HEK293T (cell line): ENCODE data around the gene NTMT1.

Experiments used
- CTCF ChIA-PET: fragments of 350-600 bp; formaldehyde crosslinking; extraction: SDS; loops from one replicate; lab custom pipeline; 2021; ENCODE audit warnings: antibody characterized with exemption, inconsistent platforms; lab: Yijun Ruan, JAX
- POLR2A ChIA-PET: fragments of 350-600 bp; formaldehyde crosslinking; extraction: SDS; loops from one replicate; lab custom pipeline; 2020; ENCODE audit warnings: antibody characterized with exemption, inconsistent platforms; lab: Yijun Ruan, JAX
- DNase-seq: peaks from one replicate; pipeline ENCODE4 v3.0.0; 2012; ENCODE audit warnings: mixed read lengths; ENCODE audit errors: extremely low spot score
- ARNT ChIP-seq: fragments of 450-650 bp; IDR thresholded peaks from 2 replicates; pipeline ENCODE4 v1.6.1; 2017; ENCODE audit warnings: mild to moderate bottlenecking
- BHLHE40 ChIP-seq: fragments of 450-650 bp; IDR thresholded peaks from 2 replicates; pipeline ENCODE4 v1.6.1; 2016; ENCODE audit warnings: mild to moderate bottlenecking, moderate library complexity, borderline replicate concordance
- CTBP1 ChIP-seq: fragments of 450-650 bp; IDR thresholded peaks from 2 replicates; pipeline ENCODE4 v1.6.1; 2016; ENCODE audit warnings: borderline replicate concordance
- ELF4 ChIP-seq: fragments of 450-650 bp; IDR thresholded peaks from 2 replicates; pipeline ENCODE4 v1.6.1; 2017; ENCODE audit warnings: antibody characterized with exemption
- FOXA1 ChIP-seq: fragments of 450-650 bp; IDR thresholded peaks from 2 replicates; pipeline ENCODE4 v1.6.1; 2016; ENCODE audit warnings: mild to moderate bottlenecking
- FOXK2 ChIP-seq: fragments of 450-650 bp; IDR thresholded peaks from 2 replicates; pipeline ENCODE4 v1.6.1; 2016; ENCODE audit warnings: mild to moderate bottlenecking
- FOXM1 ChIP-seq: fragments of 450-650 bp; IDR thresholded peaks from 2 replicates; pipeline ENCODE4 v1.6.1; 2017; ENCODE audit warnings: mild to moderate bottlenecking, borderline replicate concordance
- HDGF ChIP-seq: fragments of 450-650 bp; IDR thresholded peaks from 2 replicates; pipeline ENCODE4 v1.6.1; 2017; ENCODE audit warnings: antibody characterized with exemption, borderline replicate concordance
- L3MBTL2 ChIP-seq: fragments of 450-650 bp; conservative IDR thresholded peaks from 2 replicates; pipeline ENCODE4 v1.6.1; 2016; ENCODE audit warnings: mild to moderate bottlenecking
- LEF1 ChIP-seq: fragments of 450-650 bp; IDR thresholded peaks from 2 replicates; pipeline ENCODE4 v1.6.1; 2017; ENCODE audit warnings: mild to moderate bottlenecking, borderline replicate concordance
- NFRKB ChIP-seq: fragments of 450-650 bp; IDR thresholded peaks from 2 replicates; pipeline ENCODE4 v1.6.1; 2016; ENCODE audit warnings: mild to moderate bottlenecking, moderate library complexity
- PKNOX1 ChIP-seq: fragments of 450-650 bp; IDR thresholded peaks from 2 replicates; pipeline ENCODE4 v1.6.1; 2016
- SP1 ChIP-seq: fragments of 450-650 bp; IDR thresholded peaks from 2 replicates; pipeline ENCODE4 v1.6.1; 2017
- SUZ12 ChIP-seq: fragments of 450-650 bp; IDR thresholded peaks from 2 replicates; pipeline ENCODE4 v1.6.1; 2016; ENCODE audit warnings: mild to moderate bottlenecking
- TARDBP ChIP-seq: fragments of 450-650 bp; IDR thresholded peaks from 2 replicates; pipeline ENCODE4 v1.6.1; 2016
- ZNF384 ChIP-seq: fragments of 450-650 bp; IDR thresholded peaks from 2 replicates; pipeline ENCODE4 v1.6.1; 2016

Gene NTMT1

GRCh38 chr9:129669946-129670345 is 44.0 kb downstream of the NTMT1 start:
- no peak for DNase-seq
- ChIA-PET CTCF (no interaction called here), POLR2A (no interaction called here)
- TF ChIP-seq CTBP1 = no peak
- no peak for TF ChIP-seq ELF4
- TF ChIP-seq HDGF = no peak
- no peak for TF ChIP-seq TARDBP
- no peak for TF ChIP-seq L3MBTL2
- TF ChIP-seq LEF1 = no peak
- TF ChIP-seq SUZ12 = no peak
- TF ChIP-seq FOXM1 = no peak

GRCh38 chr9:129671065-129671464 is 45.1 kb downstream of the NTMT1 start:
- TF ChIP-seq SP1 = no peak
- TF ChIP-seq HDGF = no peak
- no peak for TF ChIP-seq NFRKB
- no peak for TF ChIP-seq LEF1
- TF ChIP-seq CTBP1 = no peak
- POLR2A ChIA-PET = interaction anchor here (1.1 kb wide), 1 partner anchor 26 kb away, joined by 6 read pairs; no protein-coding TSS in a partner anchor
- no peak for DNase-seq
- CTCF ChIA-PET = no interaction called here

- TF ChIP-seq FOXM1 = no peak
- no peak for TF ChIP-seq ZNF384
- TF ChIP-seq L3MBTL2 = no peak
- no peak for TF ChIP-seq ARNT
- no peak for TF ChIP-seq TARDBP
- no peak for TF ChIP-seq LEF1
- TF ChIP-seq NFRKB = no peak
- TF ChIP-seq HDGF = no peak
- TF ChIP-seq FOXK2 = no peak
- no peak for TF ChIP-seq CTBP1
- TF ChIP-seq SUZ12 = no peak
- no peak for TF ChIP-seq ELF4
- ChIA-PET CTCF (no interaction called here), POLR2A (interaction anchor here (1.1 kb wide), 1 partner anchor 26 kb away, joined by 6 read pairs; no protein-coding TSS in a partner anchor)
Measured at GRCh38 chr9:129671519-129671918, 45.6 kb downstream of the NTMT1 start.

GRCh38 chr9:129672702-129673101 is 46.7 kb downstream of the NTMT1 start:
- CTCF ChIA-PET = interaction anchor here (0.6 kb wide), 1 partner anchor 214 kb away, joined by 3 read pairs; no protein-coding TSS in a partner anchor
- POLR2A ChIA-PET = no interaction called here
- TF ChIP-seq SP1 (no peak), FOXA1 (no peak), FOXM1 (no peak), ZNF384 (no peak), HDGF (no peak), SUZ12 (no peak), L3MBTL2 (no peak), LEF1 (no peak), ARNT (no peak), CTBP1 (no peak), NFRKB (no peak), PKNOX1 (no peak)

More at GRCh38 chr9:129671519-129671918, 45.6 kb downstream of the NTMT1 start:
- no peak for DNase-seq

GRCh38 chr9:129673602-129674001 is 47.6 kb downstream of the NTMT1 start:
- DNase-seq = no peak
- CTCF ChIA-PET = interaction anchor here (0.6 kb wide), 1 partner anchor 215 kb away, joined by 3 read pairs; no protein-coding TSS in a partner anchor
- POLR2A ChIA-PET = interaction anchor here (0.6 kb wide), 1 partner anchor 29 kb away, joined by 3 read pairs; no protein-coding TSS in a partner anchor
- TF ChIP-seq TARDBP (no peak), FOXM1 (no peak), BHLHE40 (no peak), SUZ12 (no peak), ARNT (no peak), ELF4 (no peak), NFRKB (no peak), SP1 (no peak), FOXK2 (no peak), HDGF (no peak), PKNOX1 (no peak), LEF1 (no peak)

More at GRCh38 chr9:129672702-129673101, 46.7 kb downstream of the NTMT1 start:
- no peak for DNase-seq

- no peak for DNase-seq
- ChIA-PET CTCF (no interaction called here), POLR2A (interaction anchor here (0.6 kb wide), 1 partner anchor 28 kb away, joined by 3 read pairs; no protein-coding TSS in a partner anchor)
- TF ChIP-seq BHLHE40 (no peak), LEF1 (no peak), SUZ12 (no peak), ARNT (no peak), NFRKB (no peak), FOXK2 (no peak), FOXM1 (no peak), ELF4 (no peak), CTBP1 (no peak)
Measured at GRCh38 chr9:129674229-129674628, 48.3 kb downstream of the NTMT1 start.
